ENCODE data around the gene MSI2.

DNA sequence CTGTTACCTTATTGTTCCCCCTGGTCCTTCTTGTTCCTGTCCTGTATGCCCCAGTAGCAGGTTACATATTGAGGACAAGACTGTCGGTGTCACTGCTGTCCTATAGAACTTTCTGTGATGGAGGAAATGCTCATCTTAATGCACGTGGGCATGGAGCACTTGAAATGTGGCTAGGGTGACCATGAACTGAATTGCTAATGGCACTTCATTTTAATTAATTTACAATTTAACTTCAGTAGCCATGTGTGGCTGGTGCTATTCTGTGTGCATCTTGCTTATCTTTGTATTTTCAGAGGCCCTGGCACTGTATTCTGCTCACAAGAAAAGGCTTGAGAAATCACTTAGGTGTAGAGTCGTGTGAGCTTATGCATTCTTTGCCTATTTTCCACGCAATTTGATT is 125.2 kb downstream of the MSI2 start:
- TF ChIP-seq POLR2A (IDR thresholded peaks at IDR 0.05), result no peak
- TF ChIP-seq, protein P1, sequence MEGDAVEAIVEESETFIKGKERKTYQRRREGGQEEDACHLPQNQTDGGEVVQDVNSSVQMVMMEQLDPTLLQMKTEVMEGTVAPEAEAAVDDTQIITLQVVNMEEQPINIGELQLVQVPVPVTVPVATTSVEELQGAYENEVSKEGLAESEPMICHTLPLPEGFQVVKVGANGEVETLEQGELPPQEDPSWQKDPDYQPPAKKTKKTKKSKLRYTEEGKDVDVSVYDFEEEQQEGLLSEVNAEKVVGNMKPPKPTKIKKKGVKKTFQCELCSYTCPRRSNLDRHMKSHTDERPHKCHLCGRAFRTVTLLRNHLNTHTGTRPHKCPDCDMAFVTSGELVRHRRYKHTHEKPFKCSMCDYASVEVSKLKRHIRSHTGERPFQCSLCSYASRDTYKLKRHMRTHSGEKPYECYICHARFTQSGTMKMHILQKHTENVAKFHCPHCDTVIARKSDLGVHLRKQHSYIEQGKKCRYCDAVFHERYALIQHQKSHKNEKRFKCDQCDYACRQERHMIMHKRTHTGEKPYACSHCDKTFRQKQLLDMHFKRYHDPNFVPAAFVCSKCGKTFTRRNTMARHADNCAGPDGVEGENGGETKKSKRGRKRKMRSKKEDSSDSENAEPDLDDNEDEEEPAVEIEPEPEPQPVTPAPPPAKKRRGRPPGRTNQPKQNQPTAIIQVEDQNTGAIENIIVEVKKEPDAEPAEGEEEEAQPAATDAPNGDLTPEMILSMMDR (IDR thresholded peaks at IDR 0.05), result no peak
- no peak for TF ChIP-seq POLR2AphosphoS5 (IDR thresholded peaks at IDR 0.05)
- no peak for TF ChIP-seq EP300 (IDR thresholded peaks at IDR 0.05)

Measured in gastroesophageal sphincter (tissue), 3 donors.